Mesenchymal stem cell (in vitro differentiated cells and primary cell): Measurements from ENCODE around the gene ZNF12.

Experiments used
- DNase-seq: peaks from one replicate; pipeline ENCODE4 v3.0.0-alpha.2; 2013
- H2AFZ ChIP-seq: one replicate; pipeline ENCODE4 v1.6.1; 2013; ENCODE audit warnings: low read depth, mild to moderate bottlenecking, control low read depth, inconsistent platforms, low read length, moderate library complexity
- H2AK5ac ChIP-seq: 2 replicates; pipeline ENCODE4 v1.6.1; 2013; ENCODE audit warnings: low read length, moderate library complexity, mild to moderate bottlenecking, inconsistent platforms; ENCODE audit not compliant: severe bottlenecking
- H2BK120ac ChIP-seq: one replicate; pipeline ENCODE4 v1.6.1; 2013; ENCODE audit warnings: low read depth, mild to moderate bottlenecking, inconsistent platforms, low read length, moderate library complexity
- H2BK12ac ChIP-seq, 2 experiments: one replicate each; pipeline ENCODE4 v1.6.1; 2013; ENCODE audit warnings: inconsistent platforms in 2 of 2, low read length in 2 of 2, mild to moderate bottlenecking in 2 of 2, moderate library complexity in 2 of 2, control low read depth in 1 of 2
- H2BK15ac ChIP-seq: one replicate; pipeline ENCODE4 v1.6.1; 2013; ENCODE audit warnings: mild to moderate bottlenecking, low read depth, inconsistent platforms; ENCODE audit not compliant: poor library complexity, severe bottlenecking
- H2BK5ac ChIP-seq: 2 replicates; pipeline ENCODE4 v1.6.1; 2013; ENCODE audit warnings: low read depth, mild to moderate bottlenecking, low read length, control low read depth, inconsistent platforms; ENCODE audit not compliant: poor library complexity, severe bottlenecking
- H3K14ac ChIP-seq, 2 experiments: one replicate each; pipeline ENCODE4 v1.6.1; 2013; ENCODE audit warnings: inconsistent platforms in 2 of 2, low read length in 2 of 2, control low read depth in 1 of 2, mild to moderate bottlenecking in 1 of 2, moderate library complexity in 1 of 2
- H3K18ac ChIP-seq, 2 experiments: one replicate each; pipeline ENCODE4 v1.6.1; 2013; ENCODE audit warnings: inconsistent platforms in 2 of 2, low read length in 2 of 2, control low read depth in 1 of 2, low read depth in 1 of 2, mild to moderate bottlenecking in 1 of 2
- H3K23ac ChIP-seq, 2 experiments: one replicate each; pipeline ENCODE4 v1.6.1; 2013; ENCODE audit warnings: inconsistent platforms in 2 of 2, low read length in 2 of 2, mild to moderate bottlenecking in 2 of 2, moderate library complexity in 2 of 2, control low read depth in 1 of 2
- H3K27ac ChIP-seq: 2 replicates; pipeline ENCODE4 v1.5.1; 2013; ENCODE audit warnings: mild to moderate bottlenecking, moderate library complexity, low read length, control low read depth, inconsistent platforms; ENCODE audit not compliant: poor library complexity, severe bottlenecking
- H3K27me3 ChIP-seq, 2 experiments: 2 replicates each; pipeline versions ENCODE4 v1.6.1 to v1.7.0; 2013; ENCODE audit warnings: low read length in 2 of 2, mild to moderate bottlenecking in 2 of 2, moderate library complexity in 2 of 2, control low read depth in 1 of 2, inconsistent platforms in 1 of 2; ENCODE audit not compliant: control insufficient read depth in 1 of 2, insufficient read depth in 1 of 2
- H3K36me3 ChIP-seq, 2 experiments: 2 replicates each; pipeline versions ENCODE4 v1.6.1 to v1.7.0; 2013; ENCODE audit warnings: low read length in 2 of 2, control low read depth in 1 of 2, inconsistent platforms in 1 of 2, low read depth in 1 of 2, mild to moderate bottlenecking in 1 of 2; ENCODE audit not compliant: insufficient read depth in 2 of 2, control insufficient read depth in 1 of 2
- H3K4ac ChIP-seq, 2 experiments: one replicate each; pipeline ENCODE4 v1.6.1; 2013; ENCODE audit warnings: inconsistent platforms in 2 of 2, low read length in 2 of 2, mild to moderate bottlenecking in 2 of 2, moderate library complexity in 2 of 2, control low read depth in 1 of 2, low read depth in 1 of 2
- H3K4me1 ChIP-seq: 2 replicates; pipeline ENCODE4 v1.6.1; 2013; ENCODE audit warnings: low read depth, low read length, control low read depth; ENCODE audit not compliant: control insufficient read depth, insufficient read depth
- H3K4me2 ChIP-seq: 2 replicates; pipeline ENCODE4 v1.6.1; 2013; ENCODE audit warnings: low read length, mild to moderate bottlenecking, inconsistent platforms; ENCODE audit not compliant: poor library complexity, severe bottlenecking
- H3K4me3 ChIP-seq, 2 experiments: 2 replicates each; pipeline versions ENCODE4 v1.5.1 to v1.7.0; 2013; ENCODE audit warnings: low read length in 2 of 2, mild to moderate bottlenecking in 2 of 2, control low read depth in 1 of 2, low read depth in 1 of 2; ENCODE audit not compliant: insufficient read depth in 1 of 2
- H3K79me1 ChIP-seq: replicated peaks from 2 replicates; pipeline ENCODE4 v1.6.1; 2013; ENCODE audit warnings: mild to moderate bottlenecking, control low read depth, low read length, inconsistent platforms; ENCODE audit not compliant: poor library complexity, severe bottlenecking
- H3K9ac ChIP-seq: 2 replicates; pipeline ENCODE4 v1.7.0; 2013; ENCODE audit warnings: mild to moderate bottlenecking, low read length, moderate library complexity
- H3K9me3 ChIP-seq: 2 replicates; pipeline ENCODE4 v1.7.0; 2013; ENCODE audit warnings: mild to moderate bottlenecking, low read length; ENCODE audit not compliant: control insufficient read depth
- H4K8ac ChIP-seq: one replicate; pipeline ENCODE4 v1.6.1; 2013; ENCODE audit warnings: inconsistent platforms, mild to moderate bottlenecking, low read length, moderate library complexity
- H4K91ac ChIP-seq: one replicate; pipeline ENCODE4 v1.6.1; 2013; ENCODE audit warnings: mild to moderate bottlenecking, low read length, inconsistent platforms
- WGBS: methylation state at CpG from one replicate; pipeline ENCODE4 v1.1.7; 2013; ENCODE audit warnings: mixed read lengths; 5-methylcytosine and 5-hydroxymethylcytosine counted together

Gene ZNF12

GRCh38 chr7:6643915-6644625, 62.7 kb downstream of the ZNF12 start:
- Histone ChIP-seq H2AFZ (no peak overlapping the region), H3K9ac (no peak overlapping the region), H3K27me3 (no peaks in the 10 kb centered on the region), H3K18ac (no peak overlapping the region), H3K14ac (no peak overlapping the region), H2AK5ac (no peak overlapping the region), H2BK120ac (no peak overlapping the region), H2BK15ac (no peak overlapping the region), H4K8ac (no peak overlapping the region), H4K91ac (no peak overlapping the region), H3K4me3 (no peak overlapping the region), H3K4ac (no peak overlapping the region), H3K36me3 (peaks cover 76 to 97% of the 10 kb centered on the region in 2 experiments), H2BK5ac (no peak overlapping the region), H3K23ac (no peak overlapping the region), H2BK12ac (no peak overlapping the region), H3K9me3 (no peaks in the 10 kb centered on the region), H3K4me2 (no peak overlapping the region), H3K4me1 (peaks cover 4% of the 10 kb centered on the region), H3K79me1 (peaks cover 74% of the 10 kb centered on the region), H3K27ac (no peak overlapping the region)
- no peak for DNase-seq
- 94% methylated on average over 21 of the region's 21 CpGs for WGBS

- Histone ChIP-seq H3K18ac (no peak overlapping the region), H4K91ac (no peak overlapping the region), H3K4me3 (no peak overlapping the region), H2BK15ac (no peak overlapping the region), H3K27ac (no peak overlapping the region), H3K23ac (no peak overlapping the region), H3K36me3 (peaks cover 66 to 87% of the 10 kb centered on the region in 2 experiments), H3K4me2 (no peak overlapping the region), H3K4me1 (peaks cover 13% of the 10 kb centered on the region), H2BK5ac (no peak overlapping the region), H4K8ac (no peak overlapping the region), H3K9me3 (no peaks in the 10 kb centered on the region), H2BK120ac (no peak overlapping the region), H2AFZ (no peak overlapping the region), H3K27me3 (no peaks in the 10 kb centered on the region), H3K4ac (no peak overlapping the region), H3K79me1 (peaks cover 73% of the 10 kb centered on the region), H3K9ac (no peak overlapping the region), H2BK12ac (no peak overlapping the region), H2AK5ac (no peak overlapping the region), H3K14ac (no peak overlapping the region)
- 98% methylated on average over 22 of the region's 22 CpGs for WGBS
- no peak for DNase-seq
Measured at GRCh38 chr7:6642861-6643640, 63.7 kb downstream of the ZNF12 start.

GRCh38 chr7:6642239-6642839, 64.4 kb downstream of the ZNF12 start:
- no peak for DNase-seq
- Histone ChIP-seq H3K4me1 (peaks cover 16% of the 10 kb centered on the region), H3K9ac (no peak overlapping the region), H2BK12ac (no peak overlapping the region), H3K14ac (no peak overlapping the region), H3K4ac (no peak overlapping the region), H2AK5ac (no peak overlapping the region), H3K4me3 (no peak overlapping the region), H3K18ac (no peak overlapping the region), H2BK15ac (no peak overlapping the region), H3K23ac (no peak overlapping the region), H4K8ac (no peak overlapping the region), H4K91ac (peak overlapping the region; percentile 61), H3K79me1 (peaks cover 66% of the 10 kb centered on the region), H2AFZ (no peak overlapping the region), H3K27ac (no peak overlapping the region), H3K36me3 (peaks cover 60 to 80% of the 10 kb centered on the region in 2 experiments), H3K9me3 (no peaks in the 10 kb centered on the region), H2BK5ac (no peak overlapping the region), H2BK120ac (no peak overlapping the region), H3K27me3 (no peaks in the 10 kb centered on the region), H3K4me2 (no peak overlapping the region)
- WGBS = 95% methylated on average over 24 of the region's 24 CpGs
